Adipocyte (in vitro differentiated cells): ENCODE results near the gene KCND3.
"Not testable (repeated sequence)": the region's sequence is repeated elsewhere in the genome, so short reads cannot be mapped to it uniquely, and the experiment has no call there.

Source experiments
- DNase-seq: peaks from one replicate; pipeline ENCODE4 v3.0.0-alpha.2; 2015; ENCODE audit warnings: low read depth
- H3K27me3 ChIP-seq: replicated peaks from 2 replicates; pipeline ENCODE4 v1.7.0; 2013; ENCODE audit warnings: mild to moderate bottlenecking, low read length, moderate library complexity; ENCODE audit not compliant: control insufficient read depth, insufficient read depth
- H3K36me3 ChIP-seq: 2 replicates; pipeline ENCODE4 v1.7.0; 2013; ENCODE audit warnings: low read length, mild to moderate bottlenecking, moderate library complexity; ENCODE audit not compliant: control insufficient read depth, insufficient read depth, severe bottlenecking
- H3K4me1 ChIP-seq: 2 replicates; pipeline ENCODE4 v1.7.0; 2013; ENCODE audit warnings: mild to moderate bottlenecking, low read length, moderate library complexity; ENCODE audit not compliant: control insufficient read depth, insufficient read depth
- H3K4me3 ChIP-seq: 2 replicates; pipeline ENCODE4 v1.7.0; 2013; ENCODE audit warnings: mild to moderate bottlenecking, low read length, moderate library complexity
- H3K9ac ChIP-seq: 2 replicates; pipeline ENCODE4 v1.7.0; 2013; ENCODE audit warnings: mild to moderate bottlenecking, low read length, moderate library complexity
- H3K9me3 ChIP-seq: 2 replicates; pipeline ENCODE4 v1.7.0; 2013; ENCODE audit warnings: mild to moderate bottlenecking, low read length, moderate library complexity; ENCODE audit not compliant: control insufficient read depth

Gene KCND3

DNA sequence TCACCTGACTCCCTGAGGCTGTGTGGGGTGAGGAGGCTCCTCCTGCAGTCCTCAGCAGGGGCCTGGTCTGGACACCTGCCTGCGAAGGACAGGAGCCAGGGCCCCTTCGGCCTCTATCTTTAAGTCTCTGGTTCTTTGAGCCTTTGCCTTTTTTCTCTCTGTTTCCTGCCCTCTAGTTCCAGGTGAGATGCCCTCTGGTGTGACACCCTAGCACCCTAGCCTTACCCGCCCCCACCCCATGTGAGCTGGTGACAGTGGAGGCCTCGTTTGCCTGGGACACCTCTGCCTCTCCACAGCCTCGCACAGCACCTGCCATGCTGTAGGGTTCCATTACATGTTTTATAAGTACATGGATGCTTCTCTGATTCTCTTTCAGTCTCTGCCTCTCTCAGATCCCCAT is 186.5 kb downstream of the KCND3 start:
- H3K4me3 ChIP-seq = no peak overlapping the region
- H3K27me3 ChIP-seq = peaks cover 37% of the 10 kb centered on the region
- peaks cover 3% of the 10 kb centered on the region for H3K9me3 ChIP-seq
- DNase-seq = no peak
- H3K9ac ChIP-seq = no peak overlapping the region
- H3K4me1 ChIP-seq = no peaks in the 10 kb centered on the region
- H3K36me3 ChIP-seq = no peaks in the 10 kb centered on the region

DNA sequence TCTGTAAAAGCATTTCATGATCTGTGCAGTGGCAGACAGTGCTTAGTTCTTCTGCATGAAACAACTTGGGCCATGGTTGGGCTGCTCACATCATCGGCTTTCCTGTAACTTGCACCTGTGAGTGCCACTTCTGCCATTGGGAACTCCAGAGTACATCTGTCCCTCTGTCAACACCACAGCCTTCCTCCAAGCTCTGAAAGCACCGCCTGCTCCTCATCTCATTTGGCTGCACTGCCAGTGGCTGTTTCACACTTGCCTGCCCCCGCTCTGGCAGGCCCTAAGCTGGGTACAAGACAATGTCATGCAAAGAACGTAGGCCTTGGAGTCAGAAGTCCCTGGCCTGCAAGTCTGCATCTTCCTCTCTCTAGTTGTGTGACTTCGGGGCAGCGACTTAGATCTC is 187.4 kb downstream of the KCND3 start:
- no peak for DNase-seq
- Histone ChIP-seq H3K36me3 (no peaks in the 10 kb centered on the region), H3K27me3 (peaks cover 45% of the 10 kb centered on the region), H3K4me3 (no peak overlapping the region), H3K9me3 (peaks cover 3% of the 10 kb centered on the region), H3K9ac (no peak overlapping the region), H3K4me1 (no peaks in the 10 kb centered on the region)

DNA sequence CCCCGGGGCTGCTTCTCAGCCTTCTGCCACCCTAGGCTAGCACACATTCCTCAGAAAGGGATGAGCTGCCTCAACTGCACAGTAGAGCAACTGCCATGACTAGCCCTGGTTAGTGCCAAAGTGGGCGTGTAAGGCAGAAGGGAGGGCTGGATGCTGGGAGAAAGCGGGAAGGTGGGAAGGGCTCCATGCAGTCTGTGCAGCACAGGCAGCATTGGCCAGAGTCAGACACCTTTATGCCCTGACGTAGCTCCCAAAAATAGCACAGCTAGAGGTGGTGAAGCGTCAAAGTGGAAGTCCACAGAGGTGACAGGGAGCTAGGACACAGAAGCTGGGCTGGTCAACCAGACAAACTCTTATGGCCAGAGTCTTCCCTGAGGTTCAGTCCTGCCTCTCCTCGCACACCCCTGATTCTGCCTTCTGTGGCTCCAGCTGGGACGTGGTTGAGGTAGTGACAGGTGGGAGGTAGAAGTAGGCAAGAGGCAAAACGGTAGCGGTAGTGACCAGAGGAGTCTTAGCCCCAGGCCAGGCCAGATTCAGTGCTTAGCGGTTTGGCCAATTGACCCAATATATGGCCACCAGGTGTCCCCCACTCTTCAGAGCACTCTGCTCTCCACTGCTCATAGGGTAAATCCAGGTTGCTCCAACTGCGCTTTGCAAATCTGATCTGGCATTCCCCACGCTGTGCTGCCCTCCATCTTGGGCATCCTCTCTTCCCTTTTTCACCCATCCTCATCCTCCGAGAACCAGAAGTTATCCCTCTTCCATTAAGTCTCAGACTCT is 188.2 kb downstream of the KCND3 start:
- H3K36me3 ChIP-seq = no peaks in the 10 kb centered on the region
- DNase-seq = no peak
- H3K4me1 ChIP-seq = no peaks in the 10 kb centered on the region
- H3K9me3 ChIP-seq = no peaks in the 10 kb centered on the region
- no peak overlapping the region for H3K9ac ChIP-seq
- H3K4me3 ChIP-seq = no peak overlapping the region
- H3K27me3 ChIP-seq = peaks cover 45% of the 10 kb centered on the region

DNA sequence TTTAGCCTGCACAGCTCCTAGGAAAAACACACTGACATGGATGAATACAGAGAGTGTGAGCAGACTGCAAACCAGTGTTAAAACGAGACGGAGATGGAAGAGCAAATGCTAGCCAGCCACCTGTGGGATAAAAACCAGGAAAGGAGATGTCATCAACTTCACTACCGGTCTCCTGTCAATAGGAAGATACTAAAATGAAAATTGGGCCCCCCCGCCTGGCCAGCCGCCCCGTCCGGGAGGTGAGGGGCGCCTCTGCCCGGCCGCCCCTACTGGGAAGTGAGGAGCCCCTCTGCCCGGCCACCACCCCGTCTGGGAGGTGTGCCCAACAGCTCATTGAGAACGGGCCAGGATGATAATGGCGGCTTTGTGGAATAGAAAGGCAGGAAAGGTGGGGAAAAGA is 189.7 kb downstream of the KCND3 start:
- not testable (repeated sequence) for H3K36me3 ChIP-seq, H3K9me3 ChIP-seq, H3K4me1 ChIP-seq, H3K4me3 ChIP-seq, DNase-seq, H3K9ac ChIP-seq
- peaks cover 37% of the 10 kb centered on the region for H3K27me3 ChIP-seq

DNA sequence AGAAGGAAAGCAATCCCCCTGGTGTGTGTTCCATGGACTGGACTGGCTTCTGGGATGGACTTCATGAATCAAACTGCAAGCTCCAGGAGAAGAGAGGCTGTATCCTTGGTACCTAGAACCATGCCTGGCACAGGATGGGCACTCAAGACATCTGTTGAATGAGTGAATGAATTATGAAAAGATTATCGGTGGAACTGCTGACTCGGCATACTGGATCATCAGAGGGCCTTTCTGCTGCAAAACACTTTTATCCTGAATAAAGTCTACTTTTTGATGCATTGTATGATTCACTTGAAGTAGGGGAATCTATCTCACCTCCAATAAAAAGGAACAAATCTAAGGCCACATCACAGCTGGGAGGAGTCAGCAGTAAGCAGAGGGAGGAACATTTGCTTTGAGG is 190.9 kb downstream of the KCND3 start:
- H3K9ac ChIP-seq = no peak overlapping the region
- no peaks in the 10 kb centered on the region for H3K4me1 ChIP-seq
- H3K36me3 ChIP-seq = no peaks in the 10 kb centered on the region
- H3K9me3 ChIP-seq = peaks cover 4% of the 10 kb centered on the region
- DNase-seq = no peak
- H3K27me3 ChIP-seq = peaks cover 36% of the 10 kb centered on the region
- no peak overlapping the region for H3K4me3 ChIP-seq

DNA sequence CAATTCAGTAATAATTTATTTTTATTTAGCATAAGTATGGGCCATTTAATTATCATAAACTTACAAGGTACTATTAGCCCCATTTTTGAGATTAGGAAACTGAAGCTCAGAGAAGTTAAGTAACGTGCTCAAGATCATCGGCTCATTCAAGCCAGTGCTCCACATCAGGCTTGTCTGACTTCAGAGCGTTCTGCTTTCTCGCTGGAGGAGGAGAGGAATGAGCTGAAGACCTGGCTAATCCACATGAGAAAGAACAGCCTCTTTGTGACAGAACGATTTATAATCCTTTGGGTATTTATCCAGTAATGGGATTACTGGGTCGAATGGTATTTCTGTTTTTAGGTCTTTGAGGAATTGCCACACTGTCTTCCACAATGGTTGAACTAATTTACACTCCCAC is 194.1 kb downstream of the KCND3 start:
- no peak for DNase-seq
- peaks cover 29% of the 10 kb centered on the region for H3K27me3 ChIP-seq
- H3K9me3 ChIP-seq = peaks cover 4% of the 10 kb centered on the region
- H3K36me3 ChIP-seq = no peaks in the 10 kb centered on the region
- H3K4me1 ChIP-seq = no peaks in the 10 kb centered on the region
- H3K4me3 ChIP-seq = no peak overlapping the region
- no peak overlapping the region for H3K9ac ChIP-seq

DNA sequence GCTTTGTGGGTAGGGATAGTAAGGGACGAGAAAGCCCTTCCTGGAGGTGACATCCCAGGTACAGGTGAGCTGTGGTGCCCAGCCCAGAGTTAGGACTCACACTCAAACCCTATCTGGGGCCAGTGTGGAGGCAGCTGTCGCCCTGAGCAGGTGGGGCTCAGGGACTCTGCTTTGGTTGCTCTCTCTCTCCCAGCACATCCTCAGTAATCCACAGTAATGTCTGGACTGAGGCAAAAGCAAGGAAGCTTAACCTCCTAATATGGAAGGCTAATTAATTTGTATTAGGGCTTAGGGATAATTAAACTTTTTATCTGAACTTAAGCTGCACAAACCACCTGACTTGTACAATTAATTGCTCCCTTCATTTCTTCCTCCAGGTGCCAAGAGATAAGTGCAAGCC is 195.5 kb downstream of the KCND3 start:
- no peaks in the 10 kb centered on the region for H3K36me3 ChIP-seq
- H3K9me3 ChIP-seq = peaks cover 4% of the 10 kb centered on the region
- H3K4me3 ChIP-seq = no peak overlapping the region
- peaks cover 26% of the 10 kb centered on the region for H3K27me3 ChIP-seq
- H3K4me1 ChIP-seq = peaks cover 14% of the 10 kb centered on the region
- DNase-seq = no peak
- H3K9ac ChIP-seq = no peak overlapping the region

DNA sequence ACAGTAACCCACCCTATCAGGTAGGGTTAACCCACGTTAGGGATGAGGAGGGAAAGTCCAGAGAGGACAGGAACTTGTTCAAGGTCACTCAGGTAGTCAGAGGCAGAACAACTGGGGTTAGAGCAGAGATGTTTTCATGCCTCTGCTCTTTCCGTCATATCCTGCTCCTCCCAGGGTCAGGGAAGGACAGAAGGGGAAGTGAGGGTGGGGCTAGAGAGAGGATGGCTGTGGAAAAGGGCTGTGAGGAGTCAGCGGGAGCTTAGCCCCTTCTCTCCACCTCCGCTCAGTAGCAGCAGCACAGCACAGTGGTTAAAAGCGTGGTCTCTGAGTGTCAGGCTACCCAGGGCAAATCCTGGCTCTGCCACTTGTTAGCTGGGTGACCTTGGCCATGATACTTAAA is 197.2 kb downstream of the KCND3 start:
- H3K36me3 ChIP-seq = no peaks in the 10 kb centered on the region
- H3K9me3 ChIP-seq = peaks cover 4% of the 10 kb centered on the region
- no peak for DNase-seq
- H3K4me3 ChIP-seq = no peak overlapping the region
- H3K4me1 ChIP-seq = peaks cover 24% of the 10 kb centered on the region
- peaks cover 13% of the 10 kb centered on the region for H3K27me3 ChIP-seq
- no peak overlapping the region for H3K9ac ChIP-seq

DNA sequence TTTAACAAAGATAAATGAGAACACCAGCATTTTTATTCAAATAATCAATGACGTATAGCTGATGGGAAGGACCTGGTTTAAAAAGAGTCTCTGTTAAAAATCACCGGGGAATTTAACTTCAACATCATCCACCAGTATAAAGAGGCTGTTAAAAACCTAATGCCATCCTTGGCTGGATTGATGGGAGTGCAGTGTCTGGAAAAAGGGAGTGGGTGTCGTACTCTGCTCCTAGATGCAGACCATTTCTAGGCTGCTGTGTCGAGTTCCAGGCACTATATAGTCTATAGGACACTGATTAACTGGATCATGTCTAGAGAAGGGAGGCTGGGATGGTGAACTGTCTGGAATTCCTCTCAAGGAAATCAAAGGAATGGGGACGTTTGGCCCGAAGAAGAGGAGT is 197.7 kb downstream of the KCND3 start:
- H3K27me3 ChIP-seq = peaks cover 11% of the 10 kb centered on the region
- no peak for DNase-seq
- peaks cover 24% of the 10 kb centered on the region for H3K4me1 ChIP-seq
- no peak overlapping the region for H3K4me3 ChIP-seq
- H3K36me3 ChIP-seq = no peaks in the 10 kb centered on the region
- H3K9me3 ChIP-seq = peaks cover 4% of the 10 kb centered on the region
- H3K9ac ChIP-seq = no peak overlapping the region

DNA sequence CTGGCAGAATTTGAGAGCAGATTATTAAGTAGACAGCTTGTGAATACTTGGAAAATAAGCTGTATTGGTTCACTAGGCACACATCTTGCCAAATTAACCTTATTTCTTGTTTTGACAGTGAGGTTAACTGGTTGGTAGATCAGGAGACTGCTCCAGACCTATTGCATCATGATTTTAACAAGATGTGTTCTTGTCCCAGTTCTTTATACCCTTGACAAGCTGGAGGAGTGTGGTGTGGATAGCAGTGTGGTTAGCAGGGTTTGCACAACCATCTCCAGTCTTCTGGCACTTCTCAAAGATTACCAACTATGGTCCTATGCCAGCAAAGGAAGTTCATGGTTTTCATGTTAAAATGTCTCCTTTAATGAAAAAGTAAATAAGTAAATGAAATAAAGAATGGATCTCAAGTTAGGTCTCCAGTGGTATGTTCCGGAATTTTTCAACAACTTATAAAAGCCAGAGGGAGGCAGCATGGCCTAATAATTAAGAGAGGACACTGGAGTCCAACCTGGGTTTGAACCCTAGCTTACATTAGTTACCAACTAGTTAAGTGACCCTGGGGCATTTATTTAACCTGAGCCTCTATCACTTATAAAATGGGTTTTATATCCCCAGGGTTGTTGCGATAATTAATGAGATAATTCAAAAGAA is 199.7 kb downstream of the KCND3 start:
- no peaks in the 10 kb centered on the region for H3K36me3 ChIP-seq
- H3K4me3 ChIP-seq = peak overlapping the region; percentile 18
- H3K4me1 ChIP-seq = peaks cover 24% of the 10 kb centered on the region
- no peak overlapping the region for H3K9ac ChIP-seq
- H3K9me3 ChIP-seq = no peaks in the 10 kb centered on the region
- peaks cover 24% of the 10 kb centered on the region for H3K27me3 ChIP-seq
- DNase-seq = peak; percentile 53

DNA sequence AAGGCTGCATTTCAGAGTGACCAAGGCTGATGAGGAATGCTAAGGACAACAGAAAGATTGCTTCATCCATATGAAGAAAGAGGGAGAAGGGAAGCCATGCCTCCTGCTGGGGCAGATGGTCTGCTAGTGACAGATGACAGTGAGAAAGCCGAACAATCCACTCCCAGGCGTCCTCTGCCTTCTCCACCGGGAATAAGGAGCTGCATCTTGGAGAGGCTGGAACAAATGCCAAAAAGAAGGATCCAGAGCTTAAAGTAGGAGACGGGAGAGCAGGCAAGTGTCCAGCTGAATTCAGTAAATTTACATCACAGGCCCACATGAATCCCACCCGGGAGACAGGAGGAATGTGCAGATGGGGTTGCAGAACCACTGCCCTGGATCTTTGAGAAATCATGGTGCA is 200.3 kb downstream of the KCND3 start:
- Histone ChIP-seq H3K9ac (no peak overlapping the region), H3K4me3 (peak overlapping the region; percentile 18), H3K4me1 (peaks cover 24% of the 10 kb centered on the region), H3K36me3 (no peaks in the 10 kb centered on the region), H3K27me3 (peaks cover 21% of the 10 kb centered on the region), H3K9me3 (no peaks in the 10 kb centered on the region)
- peak; percentile 72 for DNase-seq
